GM12878 (cell line): Measurements from ENCODE around the gene TAC3. TPM values are rescaled to one million over a fixed set of nuclear protein-coding genes. Genes with fewer than 3 reads are reported as not detected.

Source experiments
- ATAC-seq: fragments of 200-7000 bp; cut with Tn5 transposase; 3 replicates; pipeline ENCODE4 v1.9.1; 2020; ENCODE audit warnings: mild to moderate bottlenecking, moderate library complexity
- BruUV-seq: library from RNA; stranded (reverse); fragments of 400-500 nt; replicated peaks from 2 replicates; lab custom pipeline; 2021; lab: Mats Ljungman, UMichigan
- CTCF ChIA-PET: fragments of 300-600 bp; sonication (Branson Sonifier 250); formaldehyde crosslinking; extraction: SDS; loops from one replicate; lab custom pipeline; 2021; ENCODE audit warnings: inconsistent platforms; lab: Yijun Ruan, JAX
- POLR2A ChIA-PET: fragments of 350-600 bp; formaldehyde crosslinking; extraction: SDS; loops from one replicate; lab custom pipeline; 2021; ENCODE audit warnings: inconsistent platforms; lab: Charles Lee
- RAD21 ChIA-PET: fragments of 300-600 bp; sonication (Branson Sonifier 250); formaldehyde crosslinking; loops from one replicate; lab custom pipeline; 2023; ENCODE audit warnings: antibody characterized with exemption; ENCODE audit not compliant: unreplicated experiment; lab: Charles Lee
- SMC1A ChIA-PET: fragments of 300-600 bp; sonication (Branson Sonifier 250); formaldehyde crosslinking; loops from one replicate; lab custom pipeline; 2023; ENCODE audit not compliant: unreplicated experiment, uncharacterized antibody; lab: Charles Lee
- DNase-seq: peaks from one replicate; pipeline ENCODE4 v3.0.0-alpha.2; 2011; ENCODE audit warnings: low read depth, low spot score
- FAIRE-seq: peaks from 3 replicates; lab custom pipeline; 2011; peaks lifted over from hg19 to GRCh38; lab: Jason Lieb, UNC
- H2AFZ ChIP-seq: 2 replicates; pipeline ENCODE4 v1.6.0; 2011; ENCODE audit warnings: low read depth, low read length, control low read depth; ENCODE audit not compliant: control insufficient read depth
- H3K27ac ChIP-seq: 2 replicates; pipeline ENCODE4 v1.5.1; 2011; ENCODE audit warnings: control low read depth; ENCODE audit not compliant: control insufficient read depth, insufficient read depth
- H3K27me3 ChIP-seq, 2 experiments: replicated peaks in 1 of 2; 2 replicates each; pipeline versions ENCODE4 v1.6.0 to v1.6.1; 2011; ENCODE audit warnings: low read length in 1 of 2; ENCODE audit not compliant: control insufficient read depth in 2 of 2, insufficient read depth in 2 of 2
- H3K36me3 ChIP-seq, 2 experiments: 2 replicates each; pipeline ENCODE4 v1.5.1; 2011; ENCODE audit warnings: low read length in 1 of 2; ENCODE audit not compliant: control insufficient read depth in 2 of 2, insufficient read depth in 2 of 2
- H3K4me1 ChIP-seq: 2 replicates; pipeline ENCODE4 v1.6.1; 2011; ENCODE audit warnings: mild to moderate bottlenecking, low read length, moderate library complexity, mixed read lengths; ENCODE audit not compliant: control insufficient read depth, insufficient read depth
- H3K4me2 ChIP-seq: 2 replicates; pipeline ENCODE4 v1.6.0; 2011; ENCODE audit warnings: control low read depth; ENCODE audit not compliant: control insufficient read depth, insufficient read depth
- H3K4me3 ChIP-seq: fragments of 200-600 bp; sonication (generic); 2 replicates; pipeline ENCODE4 v1.5.1; 2016
- H3K79me2 ChIP-seq: 2 replicates; pipeline ENCODE4 v1.6.0; 2011; ENCODE audit warnings: low read length; ENCODE audit not compliant: control insufficient read depth, insufficient read depth
- H3K9ac ChIP-seq: 2 replicates; pipeline ENCODE4 v1.8.0; 2011; ENCODE audit warnings: low read length, control low read depth, mixed read lengths; ENCODE audit not compliant: control insufficient read depth, insufficient read depth
- H3K9me3 ChIP-seq: replicated peaks from 3 replicates; pipeline ENCODE4 v1.5.1; 2011; ENCODE audit warnings: mild to moderate bottlenecking, low read length; ENCODE audit not compliant: control insufficient read depth, insufficient read depth
- H4K20me1 ChIP-seq: 2 replicates; pipeline ENCODE4 v1.6.0; 2011; ENCODE audit not compliant: control insufficient read depth, insufficient read depth
- BRCA1 ChIP-seq: IDR thresholded peaks from 2 replicates; pipeline ENCODE4 v1.6.1; 2011; ENCODE audit warnings: low read depth, low read length, improper control_type of control experiment
- CREB1 ChIP-seq: IDR thresholded peaks from 2 replicates; pipeline ENCODE4 v1.6.1; 2012; ENCODE audit warnings: low read depth, mild to moderate bottlenecking, inconsistent platforms
- CUX1 ChIP-seq: IDR thresholded peaks from 2 replicates; pipeline ENCODE4 v1.6.1; 2012; ENCODE audit warnings: improper control_type of control experiment, low read depth, low read length; ENCODE audit not compliant: insufficient replicate concordance
- ETV6 ChIP-seq, 2 experiments: fragments of 450-650 bp in 1 of 2; IDR thresholded peaks in 1 of 2; conservative IDR thresholded peaks in 1 of 2; 2 replicates each; pipeline ENCODE4 v1.6.1; 2014; ENCODE audit warnings: antibody characterized with exemption in 1 of 2, borderline replicate concordance in 1 of 2, low read depth in 1 of 2, mild to moderate bottlenecking in 1 of 2, moderate library complexity in 1 of 2
- IRF4 ChIP-seq: IDR thresholded peaks from 2 replicates; pipeline ENCODE4 v1.6.1; 2011; ENCODE audit warnings: low read depth, low read length
- LARP7 ChIP-seq: fragments of 450-650 bp; IDR thresholded peaks from 2 replicates; pipeline ENCODE4 v1.6.1; 2017; ENCODE audit warnings: mild to moderate bottlenecking
- NR2C1 ChIP-seq: fragments of 450-650 bp; IDR thresholded peaks from 2 replicates; pipeline ENCODE4 v1.6.1; 2017; ENCODE audit warnings: antibody characterized with exemption, mild to moderate bottlenecking, moderate library complexity
- PRDM15 ChIP-seq: fragments of 450-650 bp; formaldehyde crosslinking; IDR thresholded peaks from 2 replicates; pipeline ENCODE4 v1.4.0; 2020; ENCODE audit warnings: mild to moderate bottlenecking, moderate library complexity
- RBBP5 ChIP-seq: fragments of 200-600 bp; sonication (generic); conservative IDR thresholded peaks from 2 replicates; pipeline ENCODE4 v1.6.1; 2016
- ZNF24 ChIP-seq: fragments of 450-650 bp; IDR thresholded peaks from 2 replicates; pipeline ENCODE4 v1.6.1; 2017; ENCODE audit warnings: antibody characterized with exemption, mild to moderate bottlenecking
- ZSCAN29 ChIP-seq: fragments of 450-650 bp; IDR thresholded peaks from 2 replicates; pipeline ENCODE4 v1.6.1; 2017; ENCODE audit warnings: mild to moderate bottlenecking, moderate library complexity
- WGBS: methylation state at CpG from one replicate; pipeline ENCODE4 v1.1.6; 2016; ENCODE audit warnings: low lambda C conversion rate; ENCODE audit not compliant: insufficient replicate concordance, insufficient coverage; ENCODE audit errors: missing lambda C conversion rate; 5-methylcytosine and 5-hydroxymethylcytosine counted together
- in situ Hi-C: fragments of 300-500 bp; cut with MboI; formaldehyde crosslinking; loops from 9 replicates; pipeline ENCODE4 v1.14.3; 2018; ENCODE audit warnings: mixed read lengths
- intact Hi-C: fragments of 100-400 bp; cut with micrococcal nuclease; formaldehyde crosslinking; loops from one replicate; pipeline ENCODE4 v1.14.2; 2022; ENCODE audit not compliant: unreplicated experiment
- polyA plus RNA-seq, 11 experiments: library from polyadenylated mRNA; depleted of rRNA in 4 of 11; unstranded in 6 of 11; stranded (reverse) in 5 of 11; fragments of >200 nt; fragmentation: Nextera tagmentation in 4 of 11; fragmentation: Illumina TruSeq in 1 of 11; extraction: Ambion mirVana in 4 of 11; extraction: Trizol in 1 of 11; gene quantifications; 1 replicate in 1 of 11; 2 replicates in 10 of 11; pipeline versions ENCODE4 v1.2.1 to v1.2.3, GENCODE V29; 2011 to 2016; ENCODE audit warnings: inconsistent platforms in 2 of 11, missing spikeins in 2 of 11, low read depth in 1 of 11
- total RNA-seq, 4 experiments: library from RNA; depleted of rRNA in 3 of 4; stranded (reverse); fragments of >200 nt in 3 of 4; fragmentation: Illumina TruSeq in 1 of 4; extraction: Trizol in 1 of 4; gene quantifications; 2 replicates each; pipeline versions ENCODE4 v1.2.1 to v1.2.3, GENCODE V29; 2013 to 2021
- TF ChIP-seq, protein P1 (sequence below): IDR thresholded peaks from 2 replicates; pipeline ENCODE4 v1.6.1; 2011; ENCODE audit warnings: mild to moderate bottlenecking, low read depth, low read length, moderate library complexity; ENCODE audit not compliant: insufficient replicate concordance

The TAC3 gene
- total and polyA plus RNA-seq, 10 of the 15 experiments (the other 5 are each of a cell fraction or from before 2014, with no cell fraction given), result 0.11 to 0.18 (median 0.13) TPM; not detected in 7

DNA sequence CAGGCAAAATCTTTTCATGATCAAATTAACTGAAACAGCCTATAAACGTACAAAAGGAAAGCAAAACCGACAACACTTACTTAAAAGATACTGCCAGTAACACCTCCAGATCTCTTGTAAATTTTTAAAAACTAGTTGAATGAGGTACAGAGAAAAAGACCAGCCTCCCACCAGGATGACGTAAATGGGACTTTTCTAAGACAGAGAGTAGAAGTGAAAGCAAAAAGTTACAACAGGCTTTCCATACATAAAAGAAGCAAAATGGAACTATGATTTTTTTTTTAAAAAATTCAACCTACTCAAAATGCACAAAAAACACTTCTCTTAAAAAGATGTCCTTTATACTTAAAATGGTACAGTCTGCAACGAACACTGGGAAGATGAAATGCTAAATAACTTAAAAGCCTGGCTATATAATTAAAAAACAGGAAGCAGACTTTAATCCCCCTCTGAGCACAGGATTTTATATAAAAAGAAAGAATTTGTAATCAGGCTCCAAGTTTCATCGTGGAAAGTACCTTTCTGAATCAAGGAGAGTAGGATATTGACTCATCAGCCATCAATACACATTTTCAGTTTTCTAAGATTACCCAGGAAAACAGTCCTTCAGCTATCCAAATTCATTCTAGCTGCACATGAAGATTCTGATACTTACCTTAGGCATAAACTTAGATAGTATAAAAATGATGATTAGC lies 47.8 kb upstream of the TAC3 start:
- BruUV-seq, result no TSS peak
- FAIRE-seq, result peak; percentile 47
- in situ Hi-C loops, result no loop called here
- TF ChIP-seq BRCA1, result no peak
- no peak for TF ChIP-seq LARP7
- no peak for TF ChIP-seq ZNF24
- TF ChIP-seq, protein P1, sequence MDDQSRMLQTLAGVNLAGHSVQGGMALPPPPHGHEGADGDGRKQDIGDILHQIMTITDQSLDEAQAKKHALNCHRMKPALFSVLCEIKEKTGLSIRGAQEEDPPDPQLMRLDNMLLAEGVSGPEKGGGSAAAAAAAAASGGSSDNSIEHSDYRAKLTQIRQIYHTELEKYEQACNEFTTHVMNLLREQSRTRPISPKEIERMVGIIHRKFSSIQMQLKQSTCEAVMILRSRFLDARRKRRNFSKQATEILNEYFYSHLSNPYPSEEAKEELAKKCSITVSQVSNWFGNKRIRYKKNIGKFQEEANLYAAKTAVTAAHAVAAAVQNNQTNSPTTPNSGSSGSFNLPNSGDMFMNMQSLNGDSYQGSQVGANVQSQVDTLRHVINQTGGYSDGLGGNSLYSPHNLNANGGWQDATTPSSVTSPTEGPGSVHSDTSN, result no peak
- TF ChIP-seq NR2C1, result no peak
- TF ChIP-seq IRF4, result no peak
- TF ChIP-seq ETV6 (conservative IDR thresholded peaks at IDR 0.05 in 1 of 2, IDR thresholded peaks at IDR 0.05 in 1 of 2; ENCODE audit: borderline replicate concordance in 1 of 2, low read depth in 1 of 2), result no peak
- TF ChIP-seq CUX1, result no peak
- no peak for TF ChIP-seq PRDM15
- no peak for TF ChIP-seq RBBP5
- TF ChIP-seq CREB1, result peak; percentile 82
- TF ChIP-seq ZSCAN29, result no peak

More for the DNA sequence above, 47.8 kb upstream of the TAC3 start:
- intact Hi-C loops, result loop anchor here (5.0 kb wide), 2 partner anchors 312 to 377 kb away; partner anchors contain the start of genes PRIM1 and PTGES3
- Histone ChIP-seq H3K27ac (peak overlapping the region; percentile 59), H3K4me1 (peaks cover 10% of the 10 kb centered on the region), H3K4me3 (peak overlapping the region; percentile 48; the same call in 1 of the 2 replicates), H4K20me1 (no peaks in the 10 kb centered on the region), H2AFZ (peak overlapping the region; percentile 13; the same call in 1 of the 2 replicates), H3K9me3 (no peaks in the 10 kb centered on the region; the same call in 2 of the 3 replicates), H3K27me3 (no peaks in the 10 kb centered on the region), H3K4me2 (peak overlapping the region; percentile 28), H3K36me3 (peaks cover 0 to 26% of the 10 kb centered on the region in 2 experiments; a peak in 2 of 4 replicates), H3K79me2 (peaks cover 3% of the 10 kb centered on the region; the same call in 1 of the 2 replicates), H3K9ac (peak overlapping the region; percentile 5)
- ChIA-PET SMC1A (interaction anchor here (1.0 to 6.1 kb wide), 7 partner anchors 9 to 119 kb away, joined by 3 to 68 read pairs (median 11); partner anchors contain the start of genes NEMP1 and STAT6), RAD21 (interaction anchor here (0.6 to 5.2 kb wide), 6 partner anchors 13 to 118 kb away, joined by 3 to 77 read pairs (median 8); partner anchors contain the start of genes NEMP1 and STAT6), POLR2A (interaction anchor here (2.5 to 3.7 kb wide), 2 partner anchors 14 to 47 kb away, joined by 18 to 29 read pairs; partner anchors contain the start of genes NEMP1 and STAT6), CTCF (interaction anchor here (0.7 to 17.6 kb wide), 13 partner anchors 9 to 165 kb away, joined by 3 to 458 read pairs (median 4); partner anchors contain the start of genes SHMT2, STAT6 and ZBTB39)
- ATAC-seq, result peak; percentile 96
- DNase-seq, result peak; percentile 69
- 6% methylated on average over 5 of the region's 5 CpGs for WGBS
